HCEC 1CT (cell line): ENCODE measurements around the gene ADIRF.
"Not testable (repeated sequence)": the region's sequence is repeated elsewhere in the genome, so short reads cannot be mapped to it uniquely, and the experiment has no call there.

Experiments
- DNase-seq: peaks from one replicate; pipeline ENCODE4 v3.0.0-alpha.2; 2017

Gene ADIRF

DNA sequence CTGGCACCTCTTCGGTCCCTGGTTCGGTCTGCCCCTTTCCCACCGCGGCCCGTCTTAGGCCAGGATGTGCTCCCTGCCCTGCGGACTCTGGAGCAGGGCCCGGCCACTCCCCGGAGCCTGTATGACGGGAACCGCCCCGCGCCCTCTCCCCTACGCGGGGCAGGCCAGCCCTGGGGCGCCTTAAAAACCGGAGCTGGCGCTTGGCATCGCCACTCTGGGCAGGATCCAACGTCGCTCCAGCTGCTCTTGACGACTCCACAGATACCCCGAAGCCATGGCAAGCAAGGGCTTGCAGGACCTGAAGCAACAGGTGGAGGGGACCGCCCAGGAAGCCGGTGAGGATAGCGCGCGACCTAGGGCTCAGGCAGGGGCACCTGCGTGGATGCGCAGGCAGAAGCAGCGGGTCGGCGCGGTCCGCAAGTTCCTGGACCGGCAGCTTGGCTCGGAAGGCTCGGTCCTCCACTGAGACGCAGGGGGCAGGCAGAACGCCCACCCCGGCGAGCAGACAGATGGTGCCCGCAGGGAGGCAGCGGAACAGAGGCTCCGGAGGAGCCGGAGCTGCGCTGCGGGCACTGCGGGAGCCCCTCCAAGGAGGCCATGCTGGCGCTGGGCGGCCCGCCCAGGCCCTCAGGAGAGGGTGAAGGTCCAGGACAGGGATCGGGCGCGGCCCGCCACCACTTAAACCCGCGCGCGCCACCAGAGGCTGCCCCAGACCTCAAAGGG, at the start of gene ADIRF:
ADIRF (plus strand) TSS at position 212 of the 723 bp plus-strand sequence; CDS start at position 275, 63 bp downstream.
- no peak for DNase-seq

DNA sequence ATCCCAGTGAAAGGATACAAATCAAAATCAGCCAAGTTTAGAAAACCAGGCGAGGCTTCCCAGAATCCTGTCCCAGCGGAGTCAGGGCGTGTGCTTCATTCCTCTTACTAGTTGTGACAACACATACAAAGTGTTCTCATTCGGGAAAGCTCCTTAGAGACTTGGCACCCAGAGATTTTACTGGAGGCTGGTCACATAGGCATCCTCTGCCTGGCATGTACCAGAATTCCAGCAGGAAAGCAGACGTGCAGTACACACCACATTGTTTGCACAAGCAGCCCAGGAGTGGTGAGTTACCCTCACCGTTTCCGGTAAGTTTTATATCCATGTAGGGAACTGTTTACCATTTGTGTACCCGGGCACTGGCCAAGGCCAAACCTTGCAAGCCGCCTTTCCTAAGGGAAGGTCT, 45.7 kb upstream of the ADIRF start:
- no peak for DNase-seq

DNA sequence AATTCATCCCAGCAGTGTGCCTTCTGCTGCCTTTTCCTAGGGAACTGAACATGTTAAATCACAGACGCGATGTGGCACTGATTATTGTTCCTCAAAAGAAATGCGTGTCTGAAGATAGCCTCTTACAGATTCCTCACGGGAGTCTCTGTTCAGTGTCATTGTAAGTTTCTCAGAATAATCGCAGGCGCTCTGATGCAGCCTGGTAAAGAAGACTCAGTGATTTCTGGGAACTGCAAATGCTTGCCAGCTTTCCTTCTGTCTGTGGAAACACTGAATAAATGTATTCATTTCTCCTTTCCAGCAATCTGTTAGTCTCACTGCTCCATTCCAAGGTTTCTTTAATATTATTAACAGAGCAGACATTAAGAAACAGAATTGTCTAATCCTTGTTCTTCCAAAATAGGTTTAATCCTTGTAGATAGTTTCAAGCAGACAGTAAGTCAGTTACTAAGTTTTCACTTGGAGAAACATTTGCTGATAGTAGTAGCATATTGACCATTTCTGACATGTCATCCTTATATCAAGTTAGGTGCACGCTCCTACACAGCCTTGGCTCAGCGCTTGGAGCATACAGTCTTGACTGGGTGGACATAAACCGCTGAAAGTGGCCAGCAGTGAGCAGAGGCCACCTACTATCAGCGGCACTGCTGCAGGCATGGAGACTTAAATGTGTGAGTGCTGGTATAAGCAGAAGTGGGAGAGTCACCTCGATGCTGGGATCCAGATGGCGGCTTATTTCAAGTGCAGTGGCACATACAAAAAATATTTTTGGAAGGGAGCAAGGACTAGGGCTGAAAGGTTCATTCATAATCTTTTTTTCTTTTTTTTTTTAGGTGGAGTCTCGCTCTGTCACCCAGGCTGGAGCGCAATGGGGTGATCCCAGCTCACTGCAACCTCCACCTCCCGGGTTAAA, 38.6 kb upstream of the ADIRF start:
- DNase-seq, result no peak

DNA sequence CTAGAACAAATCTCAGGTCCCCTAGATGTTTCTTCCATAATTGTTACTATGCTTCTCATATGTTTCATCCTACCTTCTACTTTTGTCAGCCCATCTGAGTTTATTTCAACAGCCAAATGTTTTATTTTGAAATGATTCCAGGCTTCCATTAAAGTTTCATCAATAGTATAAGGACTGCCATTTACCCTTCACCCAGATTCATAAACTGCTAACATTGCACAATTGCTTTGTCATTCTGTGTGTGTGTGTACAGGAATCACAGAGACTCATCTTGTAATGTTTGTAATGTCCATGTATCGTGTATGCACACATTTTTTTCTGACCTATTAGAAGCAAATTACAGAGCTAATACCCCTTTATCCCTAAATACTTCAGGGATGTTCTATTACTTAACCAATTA, 36.4 kb upstream of the ADIRF start:
- peak; percentile 73 for DNase-seq

DNA sequence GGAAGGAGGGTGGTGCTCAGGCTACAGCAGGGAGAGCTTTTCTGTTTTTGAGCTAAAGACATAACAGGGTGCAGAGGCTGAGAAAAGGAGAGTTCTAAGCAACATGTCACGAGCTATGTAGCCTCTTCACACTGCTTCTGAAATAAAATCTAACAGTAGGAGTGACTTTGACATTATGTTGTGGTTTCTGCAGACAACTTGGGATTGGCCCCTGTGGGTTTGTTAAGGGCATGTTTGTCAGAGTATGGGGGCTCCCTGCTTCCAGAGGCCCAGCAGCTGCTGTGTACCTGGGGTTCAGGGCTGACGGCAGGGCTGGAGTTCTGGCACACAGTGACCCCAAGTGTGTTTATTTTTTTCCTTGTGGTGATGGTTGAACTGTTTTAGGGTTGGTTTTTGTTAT, 35.6 kb upstream of the ADIRF start:
- DNase-seq, result no peak

DNA sequence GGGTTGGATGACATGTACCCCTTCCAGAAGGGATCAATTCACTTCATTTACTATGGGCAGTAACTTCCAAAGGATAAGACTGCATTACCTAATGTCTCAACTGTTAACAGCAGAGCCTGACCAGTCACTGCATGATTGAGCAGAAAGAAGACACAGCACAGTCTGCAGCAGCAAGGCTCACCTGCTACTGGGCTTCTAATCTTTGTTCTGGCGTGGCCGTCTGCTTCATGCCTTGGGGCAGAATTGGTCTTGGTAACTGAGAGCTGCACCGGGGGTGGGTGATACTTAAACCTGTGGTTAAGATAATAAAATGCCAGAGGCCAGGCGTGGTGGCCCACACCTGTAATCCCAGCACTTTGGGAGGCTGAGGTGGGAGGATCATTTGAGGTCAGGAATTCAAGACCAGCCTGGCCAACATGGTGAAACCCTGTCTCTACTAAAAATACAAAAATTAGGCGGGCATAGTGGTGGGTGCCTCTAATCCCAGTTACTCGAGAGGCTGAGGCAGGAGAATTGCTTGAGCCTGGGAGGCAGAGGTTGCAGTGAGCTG, 34.0 kb upstream of the ADIRF start:
- DNase-seq, result not testable (repeated sequence)

DNA sequence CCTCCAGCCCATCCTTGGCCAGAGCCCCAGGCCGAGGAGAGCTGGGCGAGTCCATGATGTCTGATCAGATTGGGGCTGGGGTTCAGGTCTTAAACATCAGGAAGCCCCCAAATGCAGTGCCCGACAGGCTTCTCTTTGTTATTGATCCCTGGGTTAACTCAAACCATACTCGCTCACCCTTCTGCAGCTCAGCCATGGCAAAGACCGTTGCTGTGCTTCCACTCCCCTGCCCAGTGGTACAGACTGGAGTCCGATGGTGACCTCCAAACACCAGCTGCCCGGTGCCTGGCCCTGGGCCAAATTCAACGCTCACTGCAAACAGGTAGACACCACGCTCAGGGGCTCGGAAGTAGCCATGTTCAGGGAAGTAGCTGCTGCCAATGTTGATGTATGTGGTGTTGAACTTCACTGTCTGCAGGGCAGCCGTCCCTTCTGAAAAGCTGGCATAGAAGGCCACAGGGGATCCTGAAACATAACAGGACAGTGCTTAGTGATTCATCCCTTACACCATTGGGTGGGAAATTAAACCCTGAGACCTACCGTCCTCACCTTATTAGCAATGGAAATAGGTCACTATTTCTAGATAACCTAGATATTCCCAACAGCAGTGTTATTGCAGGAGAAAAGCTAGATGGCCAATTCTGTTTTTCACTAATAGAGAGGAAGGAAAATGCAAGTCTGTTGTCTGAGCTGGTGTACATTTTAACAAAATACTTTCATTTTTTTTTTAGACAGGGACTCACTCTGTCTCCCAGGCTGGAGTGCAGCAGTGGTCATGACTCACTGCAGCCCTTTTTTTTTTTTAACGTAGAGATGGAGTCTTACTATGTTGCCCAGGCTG, 31.4 kb upstream of the ADIRF start:
- DNase-seq, result peak; percentile 42

DNA sequence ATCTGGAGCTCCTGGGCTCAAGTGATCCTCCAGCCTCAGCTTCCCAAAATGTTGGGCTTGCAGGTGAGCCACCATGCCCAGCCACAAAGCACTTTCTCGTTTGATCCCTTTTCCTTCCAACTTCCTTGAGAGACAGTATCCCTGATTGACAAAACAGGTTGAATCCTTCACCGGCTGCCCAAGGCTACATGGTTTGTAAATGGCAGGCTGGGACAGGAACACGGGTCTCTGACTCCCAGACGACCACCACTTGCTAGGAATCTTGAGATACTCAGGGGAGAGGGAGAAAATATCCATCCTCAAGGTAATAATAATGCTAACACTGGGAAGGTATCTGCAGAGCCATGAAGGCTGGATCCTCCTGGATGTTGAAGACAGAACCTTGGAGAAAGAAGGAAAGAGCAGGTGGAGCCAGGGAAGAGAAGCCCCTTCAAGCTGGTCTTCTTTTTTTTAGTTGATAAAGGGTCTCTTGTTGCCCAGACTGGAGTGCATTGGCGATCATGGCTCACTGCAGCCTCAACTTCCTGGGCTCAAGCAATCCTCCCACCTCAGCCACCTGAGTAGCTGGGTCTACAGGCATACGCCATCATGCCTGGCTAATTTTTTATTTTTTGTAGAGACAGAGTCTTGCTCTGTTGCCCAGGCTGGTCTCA, 30.7 kb upstream of the ADIRF start:
- DNase-seq, result no peak

DNA sequence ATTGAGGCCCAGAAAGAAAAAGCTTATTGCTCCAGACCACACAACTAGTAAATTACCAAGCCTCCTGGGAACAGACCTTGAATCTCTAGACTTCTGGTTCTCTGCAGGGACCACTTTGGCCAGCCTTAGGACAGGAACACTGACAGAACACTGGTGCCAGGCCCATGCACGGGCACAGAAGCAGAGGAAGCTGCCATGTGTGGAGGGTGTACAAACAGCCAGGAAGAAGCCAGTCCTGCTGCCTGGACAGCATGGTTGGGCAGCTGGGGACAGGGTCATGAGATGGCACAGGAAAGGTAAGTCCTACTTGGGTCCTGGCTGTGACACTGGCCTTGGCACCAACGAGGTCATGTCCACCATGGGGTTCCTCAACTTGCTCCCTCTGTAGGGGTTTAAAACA, 30.0 kb upstream of the ADIRF start:
- DNase-seq, result no peak

DNA sequence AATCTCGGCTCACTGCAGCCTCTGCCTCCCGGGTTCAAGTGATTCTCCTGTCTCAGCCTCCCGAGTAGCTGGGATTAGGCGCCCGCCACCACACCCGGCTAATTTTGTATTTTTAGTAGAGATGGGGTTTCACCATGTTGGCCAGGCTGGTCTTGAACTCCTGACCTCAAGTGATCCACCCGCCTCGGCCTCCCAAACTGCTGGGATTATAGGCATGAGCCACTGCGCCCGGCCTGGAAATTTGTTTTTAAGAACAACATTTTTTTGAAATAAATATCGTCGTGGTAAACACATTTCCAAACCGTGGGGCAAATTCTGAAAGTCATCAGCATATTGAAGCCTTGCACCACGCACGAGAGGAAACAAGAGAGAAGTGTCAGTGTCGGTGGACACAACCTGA, 28.2 kb upstream of the ADIRF start:
- not testable (repeated sequence) for DNase-seq

DNA sequence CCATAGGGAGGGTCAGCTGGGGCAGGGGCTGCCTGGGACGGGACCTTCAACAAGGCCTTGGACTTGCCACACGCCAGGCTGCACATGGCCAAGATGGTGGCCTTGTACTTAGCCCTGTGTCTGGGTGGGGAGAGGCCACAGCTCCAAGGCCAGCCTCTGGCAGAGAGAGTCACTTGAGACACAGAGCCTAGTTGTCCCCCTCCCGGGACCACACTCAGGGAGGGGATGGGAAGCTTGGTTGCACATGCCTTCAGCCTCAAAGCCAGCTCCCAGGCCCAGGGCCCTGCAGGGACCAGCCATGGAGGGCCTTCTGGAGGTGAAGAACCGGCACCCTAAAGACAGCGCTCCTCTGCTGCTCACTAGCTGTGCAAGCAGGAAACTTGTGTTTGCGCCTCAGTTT, 27.6 kb upstream of the ADIRF start:
- DNase-seq, result no peak

DNA sequence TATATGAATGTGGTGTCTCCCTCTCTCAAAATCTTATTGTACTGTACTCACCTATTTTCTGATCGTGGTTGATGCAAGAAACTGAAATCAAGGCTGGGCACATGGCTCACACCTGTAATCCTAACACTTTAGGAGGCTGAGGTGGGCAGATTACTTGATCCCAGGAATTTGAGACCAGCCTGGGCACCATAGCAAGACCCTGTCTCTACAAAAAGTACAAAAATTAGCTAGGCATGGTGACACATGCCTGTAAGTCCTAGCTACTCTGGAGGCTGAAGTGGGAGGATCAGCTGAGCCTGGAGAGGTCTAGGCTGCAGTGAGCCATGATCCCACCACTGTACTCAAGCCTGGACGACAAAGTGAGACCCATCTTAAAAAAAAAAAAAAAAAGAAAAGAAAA, 26.9 kb upstream of the ADIRF start:
- DNase-seq, result no peak

DNA sequence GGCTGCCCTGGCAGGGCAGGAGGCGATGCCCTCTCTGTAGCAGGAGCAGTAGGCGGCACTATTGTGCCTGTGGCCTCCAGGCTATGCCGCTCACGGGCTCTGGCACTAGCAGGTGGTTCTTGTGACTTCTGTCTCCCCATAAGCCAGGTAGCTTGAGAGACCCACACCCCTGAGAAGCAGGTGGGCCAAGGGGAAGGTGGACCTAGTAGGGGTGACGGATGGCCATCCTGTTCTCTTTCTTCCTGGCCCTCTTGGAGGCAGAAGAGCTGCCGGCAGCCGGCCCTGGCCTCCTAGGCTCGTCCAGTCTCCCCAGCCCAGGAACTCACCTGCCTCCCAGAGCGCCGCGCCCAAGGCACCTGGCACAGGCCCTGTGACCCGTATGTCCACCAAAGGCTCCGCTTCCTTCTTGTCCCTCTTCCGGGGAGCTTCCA, 26.3 kb upstream of the ADIRF start:
- DNase-seq, result no peak

DNA sequence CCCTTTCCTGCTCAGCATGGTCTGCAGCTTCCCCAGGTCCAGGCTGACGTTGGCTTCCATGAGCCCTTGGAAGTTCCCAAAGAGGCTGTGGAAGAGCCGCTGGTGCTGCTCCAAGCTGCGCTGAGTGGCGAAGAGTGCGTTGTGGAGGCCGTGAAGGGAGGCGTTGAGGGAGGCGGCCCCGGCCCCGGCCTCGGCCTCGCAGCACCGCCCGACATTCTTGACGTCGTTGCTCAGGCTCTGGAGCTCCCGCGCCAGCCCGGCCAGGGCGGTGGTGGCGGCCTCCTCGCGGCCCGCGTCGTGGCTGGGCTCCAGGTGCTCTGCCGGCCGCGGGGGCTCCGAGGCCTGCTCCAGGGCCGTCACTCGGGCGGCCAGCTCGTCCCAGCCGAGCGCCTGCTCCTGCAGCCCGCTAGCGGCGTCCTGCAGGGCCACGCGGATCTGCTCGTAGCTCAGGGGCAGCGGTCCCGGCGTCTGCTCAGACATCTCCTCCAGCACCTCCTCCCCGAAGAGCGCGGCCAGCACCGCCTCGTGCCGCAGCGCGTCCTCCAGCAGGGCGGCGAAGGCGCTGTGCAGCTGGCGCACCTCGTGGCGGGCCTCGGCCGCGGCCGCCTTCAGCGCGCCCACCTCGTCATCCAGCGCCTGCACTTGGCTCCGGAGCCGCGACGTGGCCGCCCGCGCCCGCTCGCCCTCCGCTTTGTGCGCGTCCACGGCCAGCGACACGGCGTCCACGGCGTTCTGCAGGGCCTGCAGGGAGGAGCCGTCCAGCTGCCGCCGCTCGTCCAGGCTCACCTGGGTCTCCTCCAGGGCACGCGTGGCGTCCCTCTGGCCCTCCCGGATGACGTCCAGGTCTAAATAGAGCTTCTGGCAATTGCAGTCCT, 25.6 kb upstream of the ADIRF start:
- DNase-seq, result no peak

DNA sequence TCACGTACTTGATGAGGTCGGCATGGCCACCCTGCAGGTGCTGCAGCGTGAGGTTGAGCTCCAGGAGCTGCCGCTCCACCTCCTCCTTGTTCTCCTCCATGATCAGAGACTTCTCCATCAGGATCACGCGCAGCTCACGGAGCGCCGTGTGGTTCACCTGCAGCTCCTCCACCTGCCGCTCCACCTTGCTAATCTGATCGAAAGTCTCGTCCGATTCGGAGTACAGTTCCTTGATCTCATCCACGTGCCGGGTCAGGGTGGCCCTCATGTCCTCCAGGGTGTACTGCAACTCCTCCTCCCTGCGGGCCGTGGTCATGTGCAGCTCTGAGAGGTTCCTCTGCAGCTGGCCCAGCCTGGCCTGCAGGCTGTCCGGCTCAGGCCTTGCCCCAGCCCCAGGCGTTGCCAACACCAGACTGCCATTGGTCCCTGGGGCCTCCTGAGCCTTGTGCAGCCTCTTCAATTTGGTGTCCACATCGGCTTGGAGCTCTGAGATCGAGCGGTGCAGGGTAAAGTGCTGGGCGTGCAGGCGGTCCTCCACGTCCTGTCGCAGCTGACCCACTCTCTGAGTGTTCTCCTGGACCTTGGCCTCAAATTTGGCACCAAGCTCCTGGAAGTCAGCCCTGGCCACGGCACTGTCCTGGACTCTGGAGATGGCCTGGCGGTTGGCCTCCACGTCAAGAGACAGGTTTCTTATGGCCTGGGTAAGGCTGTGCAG, 24.8 kb upstream of the ADIRF start:
- DNase-seq, result no peak

DNA sequence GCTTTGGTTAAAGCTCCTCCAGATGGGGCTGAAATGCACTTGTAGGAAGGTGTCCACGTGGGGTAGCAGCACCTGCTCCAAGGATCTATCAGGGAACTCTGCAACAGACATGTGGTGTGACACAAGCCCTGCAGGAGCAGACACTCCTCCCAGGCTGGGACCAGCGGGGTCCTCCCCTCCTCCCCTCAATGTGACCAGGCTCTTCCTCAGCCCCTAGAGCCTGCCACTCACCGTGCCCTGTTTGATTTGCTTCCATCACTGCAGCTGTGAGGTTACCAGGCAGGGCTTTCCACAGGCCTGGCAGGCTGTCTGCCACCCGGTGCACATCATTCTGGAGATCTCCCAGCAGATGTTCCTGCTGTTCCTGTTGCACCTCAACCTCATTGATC, 24.3 kb upstream of the ADIRF start:
- no peak for DNase-seq

DNA sequence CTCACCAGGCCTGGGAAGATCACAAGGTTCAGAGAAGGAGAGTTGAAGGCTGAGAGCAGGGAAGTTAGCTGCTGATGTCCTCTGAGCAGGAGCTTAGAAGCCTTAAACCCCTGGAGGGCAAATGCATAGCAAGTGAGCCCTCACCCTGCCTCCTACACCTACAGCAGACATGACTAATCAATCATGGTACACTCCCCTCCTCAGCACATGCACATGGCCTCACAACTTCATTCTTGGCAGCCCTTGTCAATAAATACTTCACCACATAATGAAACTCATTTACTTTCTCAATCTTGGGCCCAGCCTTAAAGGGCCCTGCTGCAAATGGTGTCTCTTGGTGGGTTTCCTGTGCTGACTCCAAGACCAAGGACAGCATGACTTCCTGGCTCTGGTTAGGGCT, 23.8 kb upstream of the ADIRF start:
- DNase-seq, result no peak

DNA sequence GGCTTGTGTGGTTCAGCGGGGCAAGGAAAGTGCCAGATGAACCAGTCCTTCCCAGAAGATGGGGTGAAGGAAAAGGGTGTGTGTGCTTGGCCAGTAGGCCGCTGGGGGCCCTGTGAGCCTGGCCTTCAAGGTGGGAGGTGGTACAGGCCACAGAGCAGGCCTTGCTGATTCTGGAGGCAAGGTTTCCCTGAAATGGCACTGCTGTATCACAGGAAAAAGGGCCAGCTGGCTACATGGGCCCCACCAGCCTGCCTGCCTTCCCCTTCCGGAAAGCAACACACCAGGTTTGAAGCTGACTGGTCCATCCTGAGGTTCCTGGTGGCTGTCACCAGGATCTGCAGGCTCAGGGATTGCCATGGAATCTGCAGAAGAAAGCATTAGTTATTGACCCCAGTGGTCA, 23.4 kb upstream of the ADIRF start:
- no peak for DNase-seq

DNA sequence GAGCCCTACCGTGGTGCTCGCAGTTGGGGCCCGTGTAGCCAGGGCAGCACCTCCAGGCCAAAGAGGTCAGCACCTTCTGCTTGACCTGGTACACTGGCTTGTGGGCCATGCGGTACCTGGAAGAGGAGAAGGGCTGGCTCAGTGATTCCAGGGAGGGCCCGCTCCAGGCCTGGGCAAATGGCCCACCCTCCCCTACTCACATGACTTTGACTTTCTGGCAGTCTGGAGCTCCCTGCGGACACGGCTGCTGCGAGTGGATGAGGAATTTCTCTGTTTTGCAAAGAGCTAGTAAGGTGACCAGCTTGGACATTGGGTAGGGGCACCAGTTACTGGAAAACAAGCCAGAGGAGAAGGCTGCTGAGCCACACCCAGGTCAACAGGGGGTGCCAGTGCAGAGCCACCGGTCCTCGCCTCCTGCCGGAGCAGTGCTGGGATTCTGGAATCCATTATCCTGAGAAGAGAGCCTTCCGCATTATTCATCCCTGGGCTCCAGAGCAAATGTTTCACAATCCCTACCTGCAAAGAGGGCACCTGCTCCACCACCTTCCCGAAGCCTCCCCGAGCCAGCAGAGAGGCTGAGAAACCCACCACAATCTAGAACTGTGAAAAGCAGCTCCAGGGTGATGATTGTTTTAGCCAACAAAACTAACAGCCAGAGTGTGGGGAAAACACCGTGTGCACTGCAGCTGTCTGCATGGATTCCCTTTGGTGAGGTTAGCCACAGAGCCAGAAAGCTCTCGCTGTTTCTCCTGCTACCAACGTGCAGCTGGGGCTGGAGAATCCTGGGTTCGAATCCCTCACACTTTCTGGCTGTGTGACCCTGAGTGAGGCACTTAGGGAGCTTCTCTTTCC, 22.7 kb upstream of the ADIRF start:
- DNase-seq, result peak; percentile 21
